ENCODE results near the gene PCDH9. TPM values are rescaled to one million over a fixed set of nuclear protein-coding genes. Genes with fewer than 3 reads are reported as not detected.

PCDH9 gene
- total RNA-seq, 1 donor from 2014 or later, result 0.40 TPM

GRCh38 chr13:66560991-66561390 is 669.1 kb downstream of the PCDH9 start:
- H3K4me3 ChIP-seq (ENCODE audit: low read depth, low read length), result no peak overlapping the region
- TF ChIP-seq CTCF (conservative IDR thresholded peaks at IDR 0.05; ENCODE audit: low read depth, low read length), result no peak
- DNase-seq (ENCODE audit: low read depth), result no peak

GRCh38 chr13:66560189-66560588 is 669.9 kb downstream of the PCDH9 start:
- H3K4me3 ChIP-seq (ENCODE audit: low read depth, low read length), result no peak overlapping the region
- DNase-seq (ENCODE audit: low read depth), result no peak
- TF ChIP-seq CTCF (conservative IDR thresholded peaks at IDR 0.05; ENCODE audit: low read depth, low read length), result no peak

- no peak for DNase-seq (ENCODE audit: low read depth)
- H3K4me3 ChIP-seq (ENCODE audit: low read depth, low read length), result no peak overlapping the region
- no peak for TF ChIP-seq CTCF (conservative IDR thresholded peaks at IDR 0.05; ENCODE audit: low read depth, low read length)
Observed at GRCh38 chr13:66559093-66559492, 671.0 kb downstream of the PCDH9 start.

GRCh38 chr13:66558506-66558905 is 671.6 kb downstream of the PCDH9 start:
- no peak for TF ChIP-seq CTCF (conservative IDR thresholded peaks at IDR 0.05; ENCODE audit: low read depth, low read length)
- DNase-seq (ENCODE audit: low read depth), result no peak
- no peak overlapping the region for H3K4me3 ChIP-seq (ENCODE audit: low read depth, low read length)

- no peak for DNase-seq (ENCODE audit: low read depth)
- no peak overlapping the region for H3K4me3 ChIP-seq (ENCODE audit: low read depth, low read length)
- TF ChIP-seq CTCF (conservative IDR thresholded peaks at IDR 0.05; ENCODE audit: low read depth, low read length), result no peak
Observed at GRCh38 chr13:66557357-66557756, 672.8 kb downstream of the PCDH9 start.

- DNase-seq (ENCODE audit: low read depth), result no peak
- no peak overlapping the region for H3K4me3 ChIP-seq (ENCODE audit: low read depth, low read length)
- no peak for TF ChIP-seq CTCF (conservative IDR thresholded peaks at IDR 0.05; ENCODE audit: low read depth, low read length)
Observed at GRCh38 chr13:66556306-66556705, 673.8 kb downstream of the PCDH9 start.

GRCh38 chr13:66553391-66553790 is 676.7 kb downstream of the PCDH9 start:
- no peak for DNase-seq (ENCODE audit: low read depth)
- no peak for TF ChIP-seq CTCF (conservative IDR thresholded peaks at IDR 0.05; ENCODE audit: low read depth, low read length)
- no peak overlapping the region for H3K4me3 ChIP-seq (ENCODE audit: low read depth, low read length)

Data from epithelial cell of proximal tubule (primary cell).